GOT3 (cell line): ENCODE measurements around the gene PRR22.

Source experiments
- DNase-seq: peaks from one replicate; lab custom pipeline; 2025; ENCODE audit warnings: mixed read lengths; lab: John Stamatoyannopoulos, UW

Gene PRR22

DNA sequence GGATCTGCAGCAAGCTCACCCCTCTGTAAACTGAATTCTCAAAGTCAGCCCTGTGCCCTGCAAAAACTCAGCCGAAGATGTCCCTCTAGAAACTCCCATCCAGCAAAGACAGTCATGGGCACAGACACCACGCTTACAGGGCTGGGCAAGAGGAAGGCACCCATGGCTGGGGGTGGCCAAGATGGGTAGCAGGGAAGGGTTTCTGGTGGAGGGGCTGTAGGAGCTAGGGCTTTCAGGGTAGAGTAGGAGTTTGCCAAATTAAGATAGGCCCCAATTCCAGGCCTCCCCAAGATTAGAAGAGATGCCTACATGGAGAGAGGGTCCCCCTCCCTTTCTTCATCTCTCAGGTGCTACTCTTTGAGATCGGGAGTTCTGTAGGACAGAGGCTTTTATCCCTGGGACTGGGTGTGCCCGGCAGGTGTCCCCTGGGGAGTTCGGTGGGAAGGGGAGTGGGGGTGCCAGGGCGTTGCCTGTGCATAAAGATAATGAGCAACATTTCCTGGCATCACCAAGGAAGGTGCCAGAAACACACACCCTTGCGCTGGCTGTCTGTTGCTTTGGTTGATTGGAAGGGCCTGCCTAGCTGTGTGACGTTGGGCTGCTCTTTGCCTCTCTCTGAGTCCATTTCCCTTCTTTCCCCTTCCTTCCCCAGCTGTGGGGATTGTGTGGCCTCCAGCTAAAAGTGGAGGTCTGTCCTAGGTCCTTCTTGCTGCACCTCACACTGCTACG, 29.7 kb upstream of the PRR22 start:
- DNase-seq = no peak

DNA sequence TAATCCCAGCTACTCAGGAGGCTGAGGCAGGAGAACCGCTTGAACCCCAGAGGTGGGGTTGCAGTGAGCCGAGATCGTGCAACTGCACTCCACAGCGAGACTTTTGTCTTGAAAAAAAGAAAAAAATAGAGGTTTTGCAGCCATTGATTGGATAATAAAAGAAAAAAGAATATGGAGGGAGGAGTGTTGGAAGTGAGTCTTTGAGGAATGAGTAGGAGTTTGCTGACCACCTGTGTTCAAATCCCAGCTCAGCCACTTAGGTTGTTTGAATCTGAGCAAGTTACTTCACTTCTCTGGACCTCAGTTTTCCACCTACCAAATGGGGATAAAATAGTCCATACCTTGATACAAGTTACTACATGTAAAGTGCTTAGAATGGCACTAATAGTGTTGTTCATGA, 26.6 kb upstream of the PRR22 start:
- DNase-seq = no peak

DNA sequence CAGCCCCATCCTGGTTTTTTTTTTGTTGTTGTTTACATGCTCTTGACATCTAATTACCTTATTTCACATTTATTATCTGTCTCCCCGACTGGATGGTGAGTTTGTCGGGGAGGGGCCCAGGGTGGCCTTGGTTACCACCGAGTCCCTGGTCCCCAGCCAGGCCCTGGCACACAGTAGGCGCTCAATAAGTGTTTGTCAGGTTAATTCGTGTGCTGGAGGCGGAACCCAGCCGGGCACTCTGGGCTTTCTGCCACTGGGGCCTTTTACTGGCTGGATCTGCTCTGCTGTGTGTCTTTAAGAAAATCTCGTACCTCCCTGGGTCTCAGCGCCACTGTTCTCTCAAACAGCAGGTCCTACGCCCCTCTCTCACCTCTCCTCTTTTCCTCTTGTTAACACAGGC, 24.9 kb upstream of the PRR22 start:
- no peak for DNase-seq

DNA sequence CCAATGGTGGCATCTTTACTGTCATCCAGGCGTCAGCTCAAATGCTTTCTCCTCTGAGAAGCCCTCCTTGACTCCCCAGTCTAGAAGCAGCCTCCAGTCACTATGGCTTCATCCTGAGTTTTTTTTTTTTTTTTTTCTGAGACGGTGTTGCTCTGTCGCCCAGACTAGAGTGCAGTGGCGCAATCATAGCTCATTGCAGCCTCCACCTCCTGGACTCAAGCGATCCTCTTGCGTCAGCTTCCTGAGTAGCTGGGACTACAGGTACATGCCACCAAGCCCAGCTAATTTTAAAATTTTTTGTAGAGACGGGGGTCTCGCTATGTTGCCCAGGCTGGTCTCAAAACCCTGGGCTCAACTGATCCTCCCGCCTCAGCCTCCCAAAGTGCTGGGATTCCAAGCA, 24.5 kb upstream of the PRR22 start:
- DNase-seq = no peak

GRCh38 chr19:5808120-5808816, 23.7 kb upstream of the PRR22 start:
- no peak for DNase-seq

GRCh38 chr19:5806905-5807304, 22.4 kb upstream of the PRR22 start:
- no peak for DNase-seq

- no peak for DNase-seq
Measured at GRCh38 chr19:5806133-5806489, 21.6 kb upstream of the PRR22 start.

DNA sequence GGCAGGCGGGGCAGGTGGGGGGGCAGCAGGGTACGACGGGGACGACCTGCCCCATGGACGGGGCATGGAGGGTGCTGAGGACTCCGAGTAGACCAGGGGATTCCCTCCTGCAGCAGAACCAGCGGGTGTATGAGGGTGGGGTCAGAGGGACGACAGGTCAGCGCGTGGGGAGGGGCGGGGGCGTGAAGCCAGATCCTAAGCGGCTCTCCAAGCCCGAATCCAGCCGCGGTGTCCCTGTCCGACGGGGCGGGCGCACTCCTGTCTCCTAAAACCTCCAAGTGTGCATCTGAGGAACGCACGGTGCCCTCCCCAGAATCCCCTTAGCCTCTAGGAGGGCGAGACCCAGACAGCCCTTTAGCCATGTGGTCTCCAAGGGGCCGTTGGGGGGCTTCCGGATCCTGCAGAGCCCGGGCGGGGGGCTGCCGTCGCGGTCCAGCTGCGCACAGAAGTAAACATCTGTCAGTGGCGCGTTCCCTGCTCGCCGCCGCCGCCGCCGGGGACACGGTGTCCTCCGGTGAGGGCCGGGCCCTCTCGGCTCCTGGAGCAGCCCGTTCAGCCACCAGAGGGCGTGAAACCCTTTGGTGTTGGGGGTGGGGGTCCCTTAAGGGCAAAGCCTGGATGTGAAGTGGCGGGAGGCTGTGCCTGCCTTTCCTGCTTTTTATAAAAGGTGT, 21.1 kb upstream of the PRR22 start:
- no peak for DNase-seq

DNA sequence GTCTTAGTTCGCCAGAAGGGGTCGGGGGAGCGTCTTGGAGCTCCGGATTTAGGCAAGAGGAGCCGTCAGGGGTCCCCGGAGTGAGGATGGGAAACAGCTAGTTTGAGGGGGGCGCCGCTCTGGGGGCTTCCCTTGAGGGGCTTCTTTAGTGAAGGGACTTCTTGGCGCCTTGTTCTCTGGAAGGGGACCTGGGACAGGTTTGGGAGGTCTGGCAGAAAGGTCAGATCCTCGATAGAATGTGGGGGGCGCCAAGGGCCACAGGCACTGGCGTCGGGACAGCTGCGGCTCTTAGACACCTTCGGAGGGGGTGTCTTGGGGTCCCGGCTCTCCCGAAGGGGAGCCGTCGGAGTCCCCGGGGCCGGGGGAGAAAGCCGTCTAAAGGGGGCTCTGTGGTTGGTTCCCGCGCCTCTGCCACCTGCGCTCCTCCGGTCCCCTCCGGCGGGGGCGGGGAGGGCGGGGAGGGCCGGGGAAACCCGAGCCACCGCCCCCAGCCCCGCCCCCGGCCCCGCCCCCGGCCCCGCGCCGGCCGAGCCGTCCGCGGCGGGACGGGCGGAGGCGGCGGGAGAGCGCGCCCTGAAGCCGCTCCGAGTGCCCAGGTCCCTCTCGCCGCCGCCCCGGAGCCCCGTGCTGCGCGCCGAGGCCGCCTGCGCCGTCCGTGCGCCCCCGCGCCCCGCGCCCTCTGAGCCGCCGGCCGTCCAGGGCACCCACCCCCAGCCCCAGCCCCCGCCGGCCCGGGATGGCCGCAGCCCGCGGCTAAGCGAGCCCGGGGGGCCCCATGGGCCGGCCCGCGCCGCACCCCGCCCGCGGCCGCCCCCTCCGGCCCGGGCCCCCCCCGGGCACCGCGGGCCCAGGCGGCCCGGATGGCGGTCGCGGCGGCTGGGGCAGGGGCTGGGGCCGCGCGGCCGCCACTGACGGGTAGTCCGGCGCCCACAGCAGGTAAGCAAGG, 20.2 kb upstream of the PRR22 start, which contains the start of gene NRTN:
NRTN (plus strand) TSS at position 552 of the 946 bp plus-strand sequence. CDS start 19,099 bp downstream, outside the sequence.
- DNase-seq = no peak

DNA sequence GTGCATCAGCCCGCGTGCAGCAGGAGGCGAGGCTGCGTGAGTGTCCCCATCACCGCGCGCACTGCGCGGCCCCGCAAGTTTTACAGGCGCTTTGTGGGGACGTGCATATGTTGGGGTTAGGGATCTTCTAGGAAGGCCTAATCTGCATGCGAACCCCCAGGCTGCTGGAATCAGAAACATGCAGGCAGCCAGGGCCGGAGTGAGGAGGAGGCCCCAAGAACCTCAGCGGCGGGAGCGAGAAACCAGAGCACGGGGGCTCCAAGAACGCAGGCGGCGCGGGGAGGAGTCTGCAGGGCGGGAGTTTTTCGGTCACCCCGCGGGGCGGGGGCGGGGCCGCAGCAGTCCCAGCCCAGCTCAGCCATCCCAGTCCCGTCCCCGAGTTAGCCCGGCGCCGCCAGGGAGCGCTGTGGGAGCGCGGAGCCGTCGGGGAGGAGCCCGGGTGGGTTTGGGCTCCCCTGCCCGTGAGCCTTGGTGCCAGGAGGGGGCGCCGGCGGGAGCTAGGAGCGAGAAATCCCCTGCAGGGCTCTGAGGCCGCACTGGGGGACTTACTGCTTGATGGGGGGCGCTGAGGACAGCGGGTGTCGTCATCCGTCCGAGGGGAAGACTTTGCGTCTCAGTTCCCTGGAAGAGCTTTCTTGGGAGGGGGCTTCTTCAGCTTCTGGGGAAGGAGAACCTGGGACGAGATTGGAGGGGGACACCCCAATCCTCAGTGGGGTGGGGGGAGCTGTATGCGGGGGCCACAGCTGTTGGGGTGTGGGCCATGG, 19.4 kb upstream of the PRR22 start:
- DNase-seq = peak; percentile 65

DNA sequence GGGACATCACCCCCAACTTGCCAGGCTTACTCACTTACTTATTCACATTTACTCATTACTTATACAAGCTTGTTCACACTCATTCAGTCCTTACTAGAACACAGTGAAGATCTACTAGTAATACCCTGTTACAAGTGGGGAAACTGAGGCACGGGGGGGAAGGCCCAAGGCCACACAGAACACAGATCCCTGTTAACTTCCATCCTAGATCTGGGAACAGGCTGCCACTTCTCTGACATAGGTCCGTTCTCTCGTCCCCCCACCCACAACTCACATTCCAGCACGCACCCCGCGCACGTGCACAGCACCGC, 18.9 kb upstream of the PRR22 start:
- DNase-seq = no peak

DNA sequence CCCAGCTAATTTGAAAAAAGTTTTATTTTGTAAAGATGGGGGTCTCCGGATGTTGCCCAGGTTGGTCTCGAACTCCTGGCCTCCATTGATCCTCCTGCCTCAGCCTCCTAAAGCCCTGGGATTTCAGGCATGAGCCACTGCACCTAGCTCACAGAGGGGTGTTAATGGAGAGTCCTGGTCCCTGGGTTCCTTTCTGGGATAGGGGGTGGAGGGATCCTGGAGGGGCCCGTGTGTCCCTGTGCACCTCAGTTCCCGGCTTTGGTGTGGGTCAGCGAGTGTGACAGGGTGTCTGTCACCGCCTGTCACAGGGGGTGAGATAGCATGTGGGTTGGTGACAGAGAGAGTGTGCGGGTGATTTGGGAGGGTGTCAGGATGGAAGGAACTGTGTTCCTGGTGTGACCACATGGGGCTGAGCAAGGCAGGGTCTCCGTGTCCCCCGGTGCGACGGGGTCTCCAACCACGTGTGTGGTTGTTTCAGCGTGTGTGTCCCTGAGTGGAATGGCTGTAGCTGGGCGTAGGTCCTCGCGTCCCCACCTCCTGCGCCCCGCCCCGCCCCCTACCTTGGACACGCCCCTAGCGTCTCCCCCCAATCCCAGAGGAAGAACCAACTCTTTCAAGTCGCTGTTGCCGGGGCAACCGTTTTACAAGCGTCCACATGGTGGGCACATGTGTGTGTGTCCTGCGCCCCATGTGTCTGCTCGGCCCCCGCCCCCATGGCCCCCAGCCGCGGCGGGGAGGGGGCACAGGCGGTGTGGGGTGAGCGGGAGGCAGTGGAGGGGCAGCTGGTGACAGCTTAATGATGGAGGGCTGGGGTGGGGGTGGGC, 17.5 kb upstream of the PRR22 start:
- no peak for DNase-seq

DNA sequence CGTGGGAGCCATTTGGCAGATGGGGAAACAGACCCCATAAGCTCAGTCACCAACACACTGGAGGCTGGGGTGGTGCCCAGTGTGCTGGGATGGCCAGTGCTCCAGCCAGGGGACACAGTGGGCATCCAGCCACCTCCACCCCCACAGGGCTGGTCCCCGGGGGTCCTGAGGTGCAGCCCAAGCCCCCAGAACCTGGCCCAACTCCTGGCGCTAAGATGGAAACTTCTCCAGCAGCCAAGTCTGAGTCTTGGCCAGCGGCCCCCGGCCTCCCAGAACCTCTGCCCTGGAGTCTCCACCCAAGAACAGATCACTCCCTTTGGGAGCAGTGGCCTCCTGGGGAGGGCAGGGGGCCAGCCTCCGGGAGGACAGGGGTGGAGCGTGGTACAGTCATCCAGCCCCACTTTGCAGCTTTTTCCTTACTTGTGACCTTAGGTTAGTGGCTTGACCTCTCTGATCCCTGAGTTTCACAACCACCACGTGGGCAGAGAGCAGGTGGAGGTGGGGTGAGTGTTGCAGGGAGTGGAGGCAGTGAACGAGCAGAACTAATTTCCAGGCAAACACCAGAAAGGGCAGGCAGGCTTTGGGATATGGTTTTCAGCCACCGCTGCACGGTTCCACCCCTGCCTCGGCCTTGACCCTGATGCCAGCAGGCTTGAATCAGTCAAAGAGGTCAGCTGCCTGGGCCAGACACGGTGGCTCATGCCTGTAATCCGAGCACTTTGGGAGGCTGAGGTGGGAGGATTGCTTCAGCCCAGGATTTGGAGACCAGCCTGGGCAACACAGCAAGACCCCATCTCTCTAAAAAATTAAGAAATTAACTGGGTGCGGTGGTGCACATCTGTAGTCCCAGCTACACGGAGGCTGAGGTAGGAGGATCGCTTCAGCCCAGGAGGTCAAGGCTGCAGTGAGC, 16.1 kb upstream of the PRR22 start:
- DNase-seq = no peak

DNA sequence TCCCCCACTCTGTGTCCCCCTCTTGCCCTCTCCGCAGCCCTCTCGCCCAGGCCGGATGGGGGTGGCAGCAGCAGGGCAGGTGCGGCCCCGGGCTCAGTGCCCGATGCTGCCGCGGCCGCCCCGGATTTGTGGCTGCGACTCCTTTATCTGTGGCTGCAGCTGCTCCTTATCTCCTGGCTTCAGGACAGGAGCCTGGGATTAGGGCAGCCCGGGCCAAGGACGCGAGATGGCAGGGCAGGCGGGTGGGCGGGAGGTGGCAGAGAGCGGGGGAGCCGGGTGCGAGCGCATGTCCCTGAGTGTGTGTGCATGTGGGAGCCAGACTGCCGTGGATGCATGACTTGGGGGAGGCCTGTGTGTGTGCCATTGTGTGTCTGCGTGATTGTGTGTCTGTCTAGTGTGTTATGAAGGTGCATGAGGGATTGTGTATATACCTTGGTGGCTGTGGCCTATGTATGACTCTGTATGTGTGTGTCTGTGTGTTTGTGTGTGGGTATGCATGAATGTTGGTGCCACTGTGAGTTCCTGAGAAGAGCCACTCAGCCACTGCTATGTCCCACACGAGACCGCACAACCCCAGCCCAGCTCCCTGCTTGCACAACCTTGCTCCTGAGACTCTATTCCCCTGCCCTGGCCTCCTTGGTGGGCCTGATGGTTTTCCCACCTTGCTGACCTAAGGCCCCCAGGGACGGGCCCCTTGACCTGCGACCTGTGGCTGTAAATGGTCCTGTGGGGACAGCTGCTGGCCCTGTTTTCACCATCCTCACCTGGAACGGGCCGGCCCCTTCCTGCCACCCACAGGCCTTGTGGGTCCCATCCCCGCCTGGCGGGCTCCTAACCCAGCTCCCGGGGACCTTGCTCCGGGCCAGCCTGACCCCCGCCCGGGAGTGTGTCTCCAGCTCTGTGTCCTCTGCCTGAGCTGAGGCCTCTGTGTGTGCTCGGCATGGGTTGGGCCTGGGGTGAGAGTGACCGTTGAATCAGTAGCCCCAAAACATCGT, 15.0 kb upstream of the PRR22 start:
- no peak for DNase-seq

GRCh38 chr19:5798244-5798643, 13.7 kb upstream of the PRR22 start:
- DNase-seq = no peak

DNA sequence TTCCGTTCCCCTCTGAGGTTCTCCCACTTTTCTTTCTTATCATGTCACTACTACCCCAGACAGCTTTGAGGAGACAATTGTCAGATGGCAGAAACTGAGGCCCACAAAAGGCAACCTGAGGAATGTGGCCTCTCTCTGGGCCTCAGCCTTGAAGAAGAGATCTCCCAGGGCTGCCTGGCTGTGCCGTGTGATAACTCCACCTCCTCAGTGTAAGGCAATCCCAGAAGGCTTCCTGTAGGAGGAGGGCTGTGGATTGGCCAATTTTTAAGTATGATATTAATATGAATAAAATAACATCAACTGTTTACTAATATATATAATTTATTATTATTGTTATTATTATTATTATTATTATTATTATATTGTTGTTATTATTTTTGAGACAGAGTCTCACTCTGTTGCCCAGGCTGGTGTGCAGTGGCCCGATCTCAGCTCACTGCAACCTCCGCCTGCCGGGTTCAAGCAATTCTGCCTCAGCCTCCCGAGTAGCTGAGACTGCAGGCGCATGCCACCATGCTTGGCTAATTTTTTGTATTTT, 10.9 kb upstream of the PRR22 start:
- DNase-seq = no peak

DNA sequence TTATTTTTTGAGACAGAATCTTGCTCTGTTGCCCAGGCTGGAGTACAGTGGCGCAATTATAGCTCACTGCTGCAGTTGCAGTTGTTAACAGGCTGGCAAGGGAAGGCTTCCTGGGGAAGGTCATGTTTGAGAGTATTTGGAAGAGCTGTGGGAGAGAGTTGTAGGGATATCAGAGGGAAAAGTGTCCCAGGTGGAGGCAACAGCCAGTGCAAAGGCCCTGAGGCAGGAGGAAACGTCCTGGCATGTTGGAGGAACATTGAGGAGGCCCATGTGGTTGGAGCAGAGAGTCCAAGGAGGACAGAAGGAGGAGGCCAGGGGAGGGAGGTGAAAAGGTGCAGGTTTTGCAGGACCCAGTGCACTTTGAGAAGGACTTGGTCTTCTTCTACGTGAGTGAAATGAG, 8.6 kb upstream of the PRR22 start:
- no peak for DNase-seq

DNA sequence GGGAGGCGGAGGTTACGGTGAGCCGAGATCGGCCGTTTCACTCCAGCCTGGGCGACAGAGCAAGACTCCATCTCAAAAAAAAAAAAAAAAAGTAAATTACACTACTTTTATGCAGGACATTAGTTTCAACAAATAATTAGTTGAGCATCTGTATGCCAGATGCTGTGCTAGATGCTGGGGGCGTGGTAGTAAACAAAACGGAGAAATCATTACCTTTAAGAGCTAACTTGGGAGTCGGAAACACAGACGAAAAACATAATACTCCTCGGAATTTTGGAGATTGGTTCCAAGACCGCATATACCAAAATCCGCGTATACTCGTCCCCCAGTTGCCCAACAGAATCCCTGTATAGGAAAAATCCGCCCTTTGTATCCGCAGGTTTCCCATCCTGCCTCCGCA, 7.7 kb upstream of the PRR22 start:
- DNase-seq = no peak
